HG03095 (cell line): ENCODE results near the gene PFDN4.

Experiments
- ATAC-seq: cut with Tn5 transposase; IDR thresholded peaks from one replicate; pipeline ENCODE4 v1.9.1; 2021; ENCODE audit warnings: moderate library complexity; ENCODE audit not compliant: unreplicated experiment

PFDN4 gene, protein sequence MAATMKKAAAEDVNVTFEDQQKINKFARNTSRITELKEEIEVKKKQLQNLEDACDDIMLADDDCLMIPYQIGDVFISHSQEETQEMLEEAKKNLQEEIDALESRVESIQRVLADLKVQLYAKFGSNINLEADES

GRCh38 chr20:54207743-54208547 lies at the start of gene PFDN4:
Gene PFDN4, plus strand, starts transcription at chr20:54208087. Its CDS starts 14 bp downstream, at chr20:54208101.
- peak; percentile 94 for ATAC-seq

DNA sequence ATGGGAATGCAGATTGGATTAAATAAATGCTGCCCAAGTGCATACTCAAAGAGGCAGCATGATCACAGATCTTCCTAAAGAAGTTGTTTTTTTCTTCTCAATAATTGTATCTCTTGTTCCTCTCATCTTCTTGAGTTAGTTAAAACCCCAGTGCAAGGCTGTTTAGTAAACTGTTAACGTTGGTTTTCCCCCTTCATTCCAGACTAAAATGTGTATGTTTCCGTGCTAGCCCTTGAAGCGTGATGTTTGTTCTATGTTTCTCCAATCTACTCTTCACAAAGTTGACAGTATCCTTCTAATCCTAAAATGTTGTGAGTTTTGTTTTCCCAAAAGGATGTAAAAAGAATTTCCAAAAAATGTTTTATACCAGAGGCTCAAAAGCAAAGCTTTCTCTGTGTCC lies 49.7 kb upstream of the PFDN4 start:
- ATAC-seq = no peak

DNA sequence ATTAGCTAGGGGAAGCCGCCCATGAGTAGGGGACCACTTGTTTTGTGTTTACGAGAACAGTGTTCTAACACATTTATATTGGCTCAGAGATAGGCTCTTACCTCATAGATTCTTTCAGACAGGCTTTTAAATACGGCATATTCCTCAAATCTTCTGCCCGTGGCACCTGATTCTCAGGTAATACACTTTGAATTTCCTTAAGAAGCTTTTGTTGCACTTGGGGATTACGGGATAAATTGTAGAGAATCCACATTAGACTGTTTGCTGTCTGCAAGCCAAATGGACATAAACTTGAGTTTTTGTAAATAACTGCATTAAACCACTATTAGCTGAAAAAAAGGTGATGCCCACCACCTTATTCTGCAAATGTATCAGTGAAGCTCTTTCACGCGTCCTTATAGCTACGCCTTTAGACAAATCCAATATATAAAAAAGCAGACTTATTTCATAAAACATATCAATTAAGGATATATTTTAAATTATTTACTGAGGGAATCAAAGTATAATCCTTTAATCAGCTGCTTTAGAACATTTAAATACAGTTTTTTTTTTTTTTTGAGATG lies 49.0 kb upstream of the PFDN4 start:
- no peak for ATAC-seq

DNA sequence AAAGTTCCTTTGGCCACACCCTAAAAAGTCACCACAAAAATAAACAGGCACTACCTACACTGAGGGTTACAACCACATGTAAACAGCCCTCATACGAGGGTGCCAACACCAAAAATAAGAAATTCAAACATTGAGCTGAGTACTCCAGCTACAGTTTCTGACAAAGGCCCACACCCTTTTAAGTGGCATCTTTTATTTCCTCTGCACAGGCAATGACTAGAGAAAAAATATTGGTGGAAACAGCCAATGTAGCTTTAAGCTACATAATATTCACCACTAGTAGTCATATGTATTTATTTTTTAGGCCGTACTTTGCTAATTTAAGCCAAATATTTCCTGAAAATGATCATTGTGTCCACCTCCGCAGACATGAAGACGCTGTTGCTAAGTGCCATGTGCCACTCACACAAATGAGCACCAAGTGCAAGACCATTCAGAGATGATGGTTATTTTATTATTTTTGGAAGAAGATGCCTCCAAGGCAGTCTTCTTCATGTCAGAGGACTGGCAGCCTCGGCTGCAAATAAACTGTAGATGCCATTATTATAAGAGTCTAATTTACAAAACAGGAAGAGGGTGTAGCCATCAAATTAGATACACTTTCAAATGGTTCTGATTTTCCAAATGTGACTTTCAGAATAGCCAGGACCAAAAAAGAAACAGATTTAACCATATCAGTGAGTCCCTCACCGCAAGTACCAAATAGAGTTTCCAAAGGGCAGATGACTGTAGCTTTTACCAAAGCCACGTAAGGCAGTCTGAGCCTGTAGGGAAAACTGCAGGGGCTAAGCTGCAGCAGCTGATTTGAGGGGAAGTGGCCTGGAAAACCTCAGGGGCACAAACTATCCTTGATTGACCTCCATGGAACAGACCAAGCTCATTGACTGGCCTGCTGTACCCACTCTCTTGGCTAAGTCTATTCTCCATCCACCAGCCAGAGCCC lies 47.6 kb upstream of the PFDN4 start:
- no peak for ATAC-seq

GRCh38 chr20:54161008-54161820 lies 46.7 kb upstream of the PFDN4 start:
- ATAC-seq = no peak

DNA sequence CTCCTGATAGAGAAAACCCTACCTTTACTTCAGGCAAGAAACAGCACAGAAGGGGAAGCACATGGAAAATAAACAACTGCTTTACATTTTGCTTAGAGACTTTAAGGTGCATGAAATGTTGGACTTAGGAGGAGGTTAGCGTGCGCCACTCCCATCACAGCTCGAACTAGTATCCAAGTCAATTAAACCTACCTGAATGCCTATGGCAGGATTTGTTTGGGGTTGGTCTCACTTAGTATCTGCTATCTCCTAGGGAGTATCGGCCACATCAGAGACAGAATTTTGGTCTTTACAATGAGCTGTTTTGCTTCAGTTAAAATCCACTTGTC lies 46.1 kb upstream of the PFDN4 start:
- ATAC-seq = no peak

DNA sequence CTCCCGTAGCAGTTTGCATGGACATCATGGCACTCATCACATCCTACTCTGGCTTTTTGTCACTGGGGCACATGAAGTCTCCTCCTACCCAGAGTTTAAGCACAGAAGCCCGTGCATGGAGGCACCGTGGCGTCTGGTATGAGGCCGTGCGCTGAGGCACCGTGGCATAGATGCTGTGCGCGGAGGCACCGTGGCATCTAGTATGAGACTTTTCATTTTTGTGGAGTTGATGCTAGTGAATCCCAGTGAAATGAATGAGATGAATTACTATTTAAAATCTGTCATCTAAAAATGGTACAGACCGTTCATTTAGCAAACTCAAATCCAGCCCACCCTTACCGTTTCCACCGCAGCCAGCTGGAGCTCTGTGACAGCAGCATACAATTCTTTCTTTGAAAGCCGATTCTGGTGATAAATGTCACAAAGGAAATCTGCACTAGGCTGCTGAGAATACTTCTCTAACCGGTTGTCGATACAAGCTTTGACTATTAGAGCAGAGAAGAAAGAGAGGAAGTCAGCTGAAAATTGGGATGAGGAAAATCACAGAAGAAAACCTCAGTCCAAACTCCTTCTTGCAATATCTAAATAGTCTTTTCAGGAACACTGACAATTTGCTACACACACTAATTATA lies 45.4 kb upstream of the PFDN4 start:
- no peak for ATAC-seq

GRCh38 chr20:54163402-54163801 lies 44.5 kb upstream of the PFDN4 start:
- ATAC-seq = no peak

GRCh38 chr20:54165014-54165413 lies 42.9 kb upstream of the PFDN4 start:
- ATAC-seq = no peak

DNA sequence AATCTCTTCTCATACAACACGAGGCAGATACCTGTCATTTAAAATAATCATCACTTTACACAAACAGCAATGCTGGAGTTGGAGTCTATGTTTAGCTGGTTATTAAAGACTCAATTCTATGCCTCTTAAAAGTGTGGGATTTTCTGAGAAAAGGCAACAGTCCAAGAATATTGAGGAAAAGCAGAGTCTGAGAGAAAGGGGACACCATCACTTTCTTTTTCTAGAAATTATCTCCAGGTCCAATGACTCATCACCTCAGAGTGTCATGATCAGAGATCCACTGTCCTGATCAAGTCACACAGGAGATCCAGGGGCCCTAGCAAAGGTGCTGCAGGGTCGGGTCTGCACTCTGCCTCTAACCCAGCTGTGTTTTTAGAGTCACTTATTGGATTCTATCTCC lies 42.1 kb upstream of the PFDN4 start:
- ATAC-seq = no peak

DNA sequence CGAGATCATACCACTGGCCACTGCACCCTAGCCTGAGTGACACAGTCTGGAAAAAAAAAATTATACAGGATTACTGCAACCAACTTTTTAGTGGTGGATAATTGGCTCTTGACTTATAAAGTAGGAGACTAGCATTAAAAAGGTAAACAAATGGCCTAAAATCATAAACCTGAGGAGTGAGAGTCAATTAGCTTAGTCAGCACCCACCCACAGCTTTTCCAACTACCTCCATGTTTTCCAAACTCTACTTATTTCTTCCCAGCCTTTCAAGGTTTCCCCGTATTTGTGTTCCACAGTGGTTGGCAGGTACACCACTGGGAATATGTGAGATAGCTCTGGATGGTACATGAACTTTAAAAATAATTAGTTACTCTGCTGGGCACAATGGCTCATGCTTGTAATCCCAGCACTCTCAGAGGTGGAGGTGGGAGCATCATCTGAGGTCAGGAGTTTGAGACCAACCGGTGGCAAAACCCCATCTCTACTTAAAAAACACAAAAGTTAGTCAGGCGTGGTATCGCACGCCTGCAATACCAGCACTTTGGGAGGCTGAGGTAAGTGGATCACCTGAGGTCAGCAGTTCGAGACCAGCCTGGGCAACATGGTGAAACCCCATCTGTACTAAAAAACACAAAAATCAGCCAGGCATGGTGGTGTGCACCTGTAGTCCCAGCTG lies 40.8 kb upstream of the PFDN4 start:
- no peak for ATAC-seq

DNA sequence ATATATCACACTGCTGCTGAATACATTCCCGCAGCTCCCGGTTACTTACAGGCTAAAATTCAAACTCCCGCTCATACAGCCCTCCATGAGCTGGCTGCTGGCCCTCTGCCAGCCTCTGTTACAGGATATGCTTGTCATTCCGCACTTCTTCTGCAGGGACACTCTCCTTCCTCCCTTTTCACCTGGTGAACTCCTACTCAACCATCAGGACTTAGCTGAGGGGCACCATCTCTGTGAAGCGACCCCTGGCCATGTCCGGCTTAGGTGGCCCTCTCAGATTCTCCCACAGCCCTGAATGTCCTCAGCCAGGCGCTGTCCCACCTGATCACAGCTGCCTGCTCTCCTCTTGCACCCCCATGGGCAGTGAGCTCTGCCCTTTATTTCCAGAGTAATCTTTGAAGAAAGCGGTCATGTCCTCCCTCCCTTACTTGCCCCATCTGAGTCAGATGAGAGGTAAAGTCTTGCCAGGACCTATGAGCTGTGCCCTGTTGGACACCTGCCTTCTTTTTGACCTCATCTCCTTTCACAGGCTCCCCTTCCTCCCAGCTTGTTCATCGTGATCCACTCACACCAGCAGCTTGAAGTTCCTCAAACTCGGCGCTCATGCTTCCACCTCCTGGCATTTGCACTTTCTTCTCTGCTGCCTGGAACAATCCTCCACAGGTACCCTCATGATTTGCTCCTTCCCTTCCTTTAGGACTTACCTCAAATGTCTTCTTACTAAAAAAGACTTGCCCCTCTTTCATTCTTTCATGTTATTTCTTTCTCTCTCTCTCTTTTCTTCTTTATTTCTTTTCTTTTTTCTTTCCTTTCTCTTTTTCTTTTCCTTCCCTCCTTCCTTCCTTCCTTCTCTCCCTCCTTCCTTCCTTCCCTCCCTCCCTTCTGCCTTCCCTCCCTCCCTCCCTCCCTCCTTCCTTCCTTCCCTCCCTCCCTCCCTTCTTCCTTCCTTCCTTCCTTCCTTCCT lies 39.7 kb upstream of the PFDN4 start:
- ATAC-seq = no peak

DNA sequence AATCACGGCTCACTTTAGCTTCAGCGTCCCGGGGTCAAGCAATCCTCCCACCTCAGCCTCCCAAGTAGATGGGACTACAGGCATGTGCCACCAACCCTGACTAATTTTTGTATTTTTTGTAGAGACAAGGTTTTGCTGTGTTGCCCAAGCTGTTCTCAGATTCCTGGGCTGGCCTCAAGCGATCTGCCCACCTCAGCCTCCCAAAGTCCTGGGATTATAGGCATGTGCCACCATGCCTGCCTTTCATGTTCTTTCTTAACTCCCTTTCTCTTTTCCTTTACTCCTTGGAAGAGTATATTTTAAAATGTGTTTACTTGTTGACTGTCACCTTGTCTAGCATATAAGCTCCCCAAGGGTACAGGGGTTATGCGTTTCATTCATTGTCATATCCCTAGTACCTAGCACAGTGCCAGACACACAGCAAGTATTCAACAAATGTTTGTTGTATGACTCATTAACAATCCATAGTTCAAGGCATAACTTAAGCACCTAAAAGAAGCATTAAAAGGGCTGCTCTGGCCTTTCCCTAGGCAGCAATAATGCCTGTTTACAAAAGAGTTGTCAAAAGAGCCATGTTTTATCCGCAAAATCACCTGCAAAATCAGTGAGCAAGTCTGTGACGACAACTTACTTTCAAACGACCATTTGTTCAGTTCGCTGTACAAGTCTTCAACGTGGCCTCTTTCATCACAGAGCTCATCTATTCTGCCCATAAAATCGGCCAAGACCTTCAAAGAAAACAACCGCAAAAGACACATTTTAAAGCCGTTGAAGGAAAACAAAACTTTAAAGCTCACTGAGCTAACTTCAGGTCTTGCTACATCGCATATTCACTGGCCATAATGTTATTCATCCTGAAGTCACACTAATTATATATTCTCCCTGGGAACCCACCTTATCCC lies 38.7 kb upstream of the PFDN4 start:
- no peak for ATAC-seq

DNA sequence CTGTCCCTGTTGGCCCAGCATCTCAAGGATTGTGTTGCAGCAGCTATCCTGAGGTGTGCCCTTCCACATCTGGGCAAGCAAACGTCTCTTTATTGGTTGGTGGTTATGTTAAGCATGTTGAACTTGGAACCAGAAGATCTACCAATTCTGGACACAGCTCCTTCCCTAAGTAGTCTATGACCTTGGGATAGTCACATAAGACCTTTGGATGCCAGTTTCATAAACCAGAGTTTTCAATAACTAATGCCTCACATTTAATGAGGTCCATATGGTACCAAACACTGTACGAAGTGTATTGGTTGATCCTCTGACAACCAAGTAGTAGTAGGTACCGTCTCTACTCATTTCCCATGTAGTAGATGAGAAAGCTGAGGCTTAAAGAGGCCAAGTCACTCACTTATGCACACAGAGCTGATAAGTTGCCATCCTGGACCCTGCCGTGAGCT lies 37.8 kb upstream of the PFDN4 start:
- ATAC-seq = no peak

- ATAC-seq = no peak
Observed at GRCh38 chr20:54170963-54171362, 36.9 kb upstream of the PFDN4 start.

- ATAC-seq = no peak
Observed at GRCh38 chr20:54172532-54172855, 35.4 kb upstream of the PFDN4 start.

DNA sequence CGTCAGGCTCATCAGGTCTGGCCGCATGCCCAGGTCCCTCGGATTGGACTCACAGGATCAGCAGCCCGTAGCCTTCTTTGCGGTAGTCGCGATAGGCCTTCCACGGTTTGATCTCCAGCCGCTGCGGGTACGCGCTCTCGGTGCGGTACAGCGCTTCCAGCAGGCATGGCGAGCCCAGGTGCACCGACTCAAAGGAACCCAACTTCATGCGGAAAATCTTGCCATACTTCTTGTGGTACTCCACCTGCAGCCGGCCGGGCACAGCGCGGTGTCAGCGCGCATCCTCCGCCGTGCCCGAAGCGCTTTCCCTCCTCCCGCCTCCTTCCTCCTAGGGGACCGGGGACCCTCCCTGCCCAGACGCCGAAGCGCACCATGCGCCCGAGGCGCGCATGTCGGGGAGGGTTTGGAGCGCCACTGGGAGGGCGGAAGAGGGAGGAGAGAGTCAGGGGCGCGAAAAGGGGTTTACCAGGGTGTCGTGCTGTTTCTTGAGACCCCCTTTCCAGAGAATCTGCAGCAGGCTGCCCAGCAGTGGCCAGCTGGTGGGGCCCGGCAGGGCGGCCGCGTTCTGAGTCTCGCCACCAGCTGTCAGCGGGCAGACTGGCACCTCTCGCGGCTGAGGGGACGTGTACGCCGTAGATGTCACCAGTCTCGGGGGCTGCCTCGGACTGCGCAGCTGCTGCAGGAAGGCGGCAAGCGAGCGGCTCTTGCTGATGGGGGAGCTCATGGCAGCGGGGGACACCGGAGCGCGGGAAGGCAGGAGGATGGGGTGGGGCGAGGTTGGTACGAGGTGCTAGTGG lies 34.8 kb upstream of the PFDN4 start:
- ATAC-seq = no peak
